SK-N-SH (cell line): ENCODE measurements around the gene APC. TPM values are rescaled to one million over a fixed set of nuclear protein-coding genes. Genes with fewer than 3 reads are reported as not detected.
A peak's percentile ranks its signal among the peaks of the same experiment; 100 is the strongest.

Experiments
- CTCF ChIA-PET: fragments of 300-600, 350-600 bp; formaldehyde crosslinking; extraction: SDS; loops from one replicate; lab custom pipeline; 2021; lab: Yijun Ruan, JAX
- POLR2A ChIA-PET: fragments of 350-600 bp; sonication (Branson Sonifier 250); formaldehyde crosslinking; extraction: SDS; loops from one replicate; lab custom pipeline; 2020; ENCODE audit warnings: antibody characterized with exemption, inconsistent platforms; lab: Yijun Ruan, JAX
- DNase-seq: peaks from one replicate; pipeline ENCODE4 v3.0.0; 2012
- H2AFZ ChIP-seq: fragments of 200-600 bp; sonication (generic); 2 replicates; pipeline ENCODE4 v1.8.1; 2016; ENCODE audit warnings: antibody characterized with exemption, mild to moderate bottlenecking, low read depth
- H3F3A ChIP-seq: fragments of 200-600 bp; sonication (generic); replicated peaks from 2 replicates; pipeline ENCODE3; 2016; ENCODE audit warnings: antibody characterized with exemption, mild to moderate bottlenecking; ENCODE audit not compliant: insufficient read depth
- H3K27ac ChIP-seq, 2 experiments: fragments of 200-500 bp in 1 of 2; fragments of 200-600 bp in 1 of 2; sonication (Bioruptor generic) in 1 of 2; sonication (generic), shearing (Covaris generic) in 1 of 2; 2 replicates each; pipeline versions ENCODE4 v1.5.1 to v1.6.1; 2014 to 2016; ENCODE audit warnings: low read depth in 2 of 2, inconsistent platforms in 1 of 2, low read length in 1 of 2, mild to moderate bottlenecking in 1 of 2, mixed read lengths in 1 of 2
- H3K27me3 ChIP-seq: fragments of 200-600 bp; sonication (generic), shearing (Covaris generic); 2 replicates; pipeline ENCODE4 v1.6.1; 2016; ENCODE audit warnings: mixed run types; ENCODE audit not compliant: insufficient read depth
- H3K36me3 ChIP-seq, 2 experiments: fragments of 200-500 bp in 1 of 2; fragments of 200-600 bp in 1 of 2; sonication (Bioruptor generic) in 1 of 2; sonication (generic) in 1 of 2; replicated peaks in 1 of 2; 2 replicates each; pipeline versions ENCODE3 to v1.5.1; 2014 to 2016; ENCODE audit warnings: low read length in 1 of 2, mild to moderate bottlenecking in 1 of 2; ENCODE audit not compliant: insufficient read depth in 2 of 2, control insufficient read depth in 1 of 2
- H3K4me1 ChIP-seq, 2 experiments: fragments of 200-500 bp in 1 of 2; fragments of 200-600 bp in 1 of 2; sonication (Bioruptor generic) in 1 of 2; sonication (generic), shearing (Covaris generic) in 1 of 2; 2 replicates each; pipeline versions ENCODE4 v1.5.1 to v1.6.1; 2014 to 2016; ENCODE audit warnings: low read depth in 1 of 2, low read length in 1 of 2, mixed run types in 1 of 2; ENCODE audit not compliant: insufficient read depth in 2 of 2, control insufficient read depth in 1 of 2
- H3K4me2 ChIP-seq: fragments of 200-600 bp; sonication (generic), shearing (Covaris generic); 2 replicates; pipeline ENCODE4 v1.6.1; 2017; ENCODE audit warnings: mixed run types
- H3K4me3 ChIP-seq, 2 experiments: fragments of 200-500 bp in 1 of 2; fragments of 200-600 bp in 1 of 2; sonication (Bioruptor generic) in 1 of 2; sonication (generic), shearing (Covaris generic) in 1 of 2; 2 replicates each; pipeline versions ENCODE4 v1.5.1 to v1.8.1; 2014 to 2016; ENCODE audit warnings: low read depth in 2 of 2, inconsistent platforms in 1 of 2, low read length in 1 of 2, mild to moderate bottlenecking in 1 of 2, mixed read lengths in 1 of 2, moderate library complexity in 1 of 2
- H3K79me2 ChIP-seq: fragments of 200-600 bp; sonication (generic); 2 replicates; pipeline ENCODE4 v1.8.1; 2017; ENCODE audit warnings: mild to moderate bottlenecking; ENCODE audit not compliant: insufficient read depth
- H3K9ac ChIP-seq: fragments of 200-600 bp; sonication (generic); 2 replicates; pipeline ENCODE4 v1.6.1; 2017; ENCODE audit warnings: mixed run types
- H3K9me2 ChIP-seq: fragments of 200-600 bp; sonication (generic); 2 replicates; pipeline ENCODE4 v1.6.1; 2017; ENCODE audit warnings: mixed run types
- H3K9me3 ChIP-seq: fragments of 200-600 bp; sonication (generic); 2 replicates; pipeline ENCODE4 v1.6.1; 2017; ENCODE audit warnings: mixed run types, mild to moderate bottlenecking, moderate library complexity
- H4K20me1 ChIP-seq: fragments of 200-600 bp; sonication (generic); 2 replicates; pipeline ENCODE4 v1.6.1; 2017; ENCODE audit warnings: mild to moderate bottlenecking, mixed run types; ENCODE audit not compliant: insufficient read depth
- ELF1 ChIP-seq: IDR thresholded peaks from 2 replicates; pipeline ENCODE4 v1.4.0; 2012
- EP300 ChIP-seq, 2 experiments: IDR thresholded peaks; 2 replicates each; pipeline versions ENCODE4 v1.4.0 to v1.6.1; 2012; ENCODE audit warnings: borderline replicate concordance in 1 of 2, low read depth in 1 of 2, low read length in 1 of 2
- FOXM1 ChIP-seq: IDR thresholded peaks from 2 replicates; pipeline ENCODE4 v1.4.0; 2012; ENCODE audit warnings: low read depth, mild to moderate bottlenecking
- GABPA ChIP-seq: IDR thresholded peaks from 2 replicates; pipeline ENCODE4 v1.4.0; 2012; ENCODE audit warnings: low read depth, mild to moderate bottlenecking
- MXI1 ChIP-seq: IDR thresholded peaks from 2 replicates; pipeline ENCODE4 v1.6.1; 2012; ENCODE audit warnings: mild to moderate bottlenecking, low read depth, low read length, improper control_type of control experiment
- NRF1 ChIP-seq: IDR thresholded peaks from 2 replicates; pipeline ENCODE4 v1.6.1; 2012; ENCODE audit warnings: low read depth, mild to moderate bottlenecking, low read length
- RFX5 ChIP-seq: IDR thresholded peaks from 2 replicates; pipeline ENCODE4 v1.6.1; 2012; ENCODE audit warnings: mild to moderate bottlenecking, improper control_type of control experiment, low read length
- SMC3 ChIP-seq: IDR thresholded peaks from 2 replicates; pipeline ENCODE4 v1.6.1; 2012; ENCODE audit warnings: low read depth, low read length, improper control_type of control experiment
- TCF12 ChIP-seq: IDR thresholded peaks from 2 replicates; pipeline ENCODE4 v1.4.0; 2012
- TEAD4 ChIP-seq: IDR thresholded peaks from 2 replicates; pipeline ENCODE4 v1.4.0; 2012; ENCODE audit warnings: mild to moderate bottlenecking, borderline replicate concordance; ENCODE audit not compliant: insufficient read depth
- USF1 ChIP-seq: IDR thresholded peaks from 2 replicates; pipeline ENCODE4 v1.4.0; 2012; ENCODE audit warnings: low read depth, borderline replicate concordance
- YY1 ChIP-seq: IDR thresholded peaks from 2 replicates; pipeline ENCODE4 v1.4.0; 2012; ENCODE audit warnings: low read depth, mild to moderate bottlenecking
- WGBS: methylation state at CpG from one replicate; pipeline ENCODE4 v1.1.6; 2017; ENCODE audit warnings: low lambda C conversion rate; 5-methylcytosine and 5-hydroxymethylcytosine counted together
- polyA plus RNA-seq, 3 experiments: library from polyadenylated mRNA; depleted of rRNA; stranded (reverse); fragments of >200 nt; gene quantifications; 2 replicates each; pipeline ENCODE4 v1.2.3, GENCODE V29; 2012
- TF ChIP-seq, protein P1 (sequence below): IDR thresholded peaks from 2 replicates; pipeline ENCODE4; 2012
- TF ChIP-seq, protein P2 (sequence below): fragments of 150-350 bp; IDR thresholded peaks from 2 replicates; pipeline ENCODE4 v1.6.1; 2017; ENCODE audit warnings: antibody characterized with exemption, low read length, low read depth, borderline replicate concordance

The APC gene
- polyA plus RNA-seq, 1 of the 3 experiments (the other 2 are of a cell fraction), result 5.1 TPM

GRCh38 chr5:112693301-112693700, 44.4 kb upstream of the APC start:
- Histone ChIP-seq H3K9me2 (no peaks in the 10 kb centered on the region), H3K27me3 (no peaks in the 10 kb centered on the region), H3K9me3 (no peaks in the 10 kb centered on the region), H3K9ac (no peak overlapping the region), H2AFZ (no peak overlapping the region), H3K36me3 (no peaks in the 10 kb centered on the region), H3K79me2 (no peaks in the 10 kb centered on the region), H3K27ac (no peak overlapping the region), H3K4me2 (no peak overlapping the region), H3K4me1 (no peaks in the 10 kb centered on the region; a peak in 1 of 4 replicates), H3F3A (no peaks in the 10 kb centered on the region), H4K20me1 (no peaks in the 10 kb centered on the region), H3K4me3 (no peak overlapping the region)
- 67% methylated on average over 3 of the region's 3 CpGs for WGBS
- POLR2A ChIA-PET, result no interaction called here
- CTCF ChIA-PET, result interaction anchor here (0.6 to 7.0 kb wide), 4 partner anchors 64 to 155 kb away, joined by 3 to 76 read pairs (median 26); no protein-coding TSS in a partner anchor
- TF ChIP-seq MXI1 (no peak), RFX5 (no peak), YY1 (no peak), EP300 (IDR thresholded peaks at IDR 0.05; ENCODE audit: borderline replicate concordance in 1 of 2, low read depth in 1 of 2, low read length in 1 of 2) (no peak), USF1 (no peak), GABPA (no peak), TEAD4 (no peak), SMC3 (no peak), TCF12 (no peak)
- TF ChIP-seq, protein P1, sequence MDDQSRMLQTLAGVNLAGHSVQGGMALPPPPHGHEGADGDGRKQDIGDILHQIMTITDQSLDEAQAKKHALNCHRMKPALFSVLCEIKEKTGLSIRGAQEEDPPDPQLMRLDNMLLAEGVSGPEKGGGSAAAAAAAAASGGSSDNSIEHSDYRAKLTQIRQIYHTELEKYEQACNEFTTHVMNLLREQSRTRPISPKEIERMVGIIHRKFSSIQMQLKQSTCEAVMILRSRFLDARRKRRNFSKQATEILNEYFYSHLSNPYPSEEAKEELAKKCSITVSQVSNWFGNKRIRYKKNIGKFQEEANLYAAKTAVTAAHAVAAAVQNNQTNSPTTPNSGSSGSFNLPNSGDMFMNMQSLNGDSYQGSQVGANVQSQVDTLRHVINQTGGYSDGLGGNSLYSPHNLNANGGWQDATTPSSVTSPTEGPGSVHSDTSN, result no peak
- TF ChIP-seq, protein P2, sequence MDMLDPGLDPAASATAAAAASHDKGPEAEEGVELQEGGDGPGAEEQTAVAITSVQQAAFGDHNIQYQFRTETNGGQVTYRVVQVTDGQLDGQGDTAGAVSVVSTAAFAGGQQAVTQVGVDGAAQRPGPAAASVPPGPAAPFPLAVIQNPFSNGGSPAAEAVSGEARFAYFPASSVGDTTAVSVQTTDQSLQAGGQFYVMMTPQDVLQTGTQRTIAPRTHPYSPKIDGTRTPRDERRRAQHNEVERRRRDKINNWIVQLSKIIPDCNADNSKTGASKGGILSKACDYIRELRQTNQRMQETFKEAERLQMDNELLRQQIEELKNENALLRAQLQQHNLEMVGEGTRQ, result no peak
- DNase-seq, result no peak

- Histone ChIP-seq H3K27me3 (no peaks in the 10 kb centered on the region), H3K79me2 (no peaks in the 10 kb centered on the region), H2AFZ (no peak overlapping the region), H3K9ac (no peak overlapping the region), H3K9me3 (no peaks in the 10 kb centered on the region), H3K27ac (no peak overlapping the region), H3K4me3 (no peak overlapping the region), H3K4me2 (no peak overlapping the region), H3K36me3 (no peaks in the 10 kb centered on the region), H3K4me1 (no peaks in the 10 kb centered on the region; a peak in 1 of 4 replicates), H3F3A (no peaks in the 10 kb centered on the region), H4K20me1 (no peaks in the 10 kb centered on the region), H3K9me2 (no peaks in the 10 kb centered on the region)
- ChIA-PET CTCF (interaction anchor here (1.4 to 7.0 kb wide), 2 partner anchors 62 to 142 kb away, joined by 8 to 48 read pairs; no protein-coding TSS in a partner anchor), POLR2A (no interaction called here)
- WGBS, result 60% methylated on average over 3 of the region's 3 CpGs
- no peak for DNase-seq
- TF ChIP-seq NRF1 (no peak), FOXM1 (no peak), ELF1 (no peak), TCF12 (peak; percentile 56; the same call in 1 of the 2 replicates)
- TF ChIP-seq, protein P1, result peak; percentile 47
Measured at GRCh38 chr5:112694853-112695709, 42.6 kb upstream of the APC start.
